SK-N-SH treated with all-trans-retinoic acid at 6 μM for 48 hours (cell line): ENCODE results near the gene CALY.

Experiments
- ATAC-seq: fragments of 200-7000 bp; cut with Tn5 transposase; 3 replicates; pipeline ENCODE4 v1.9.1; 2020; ENCODE audit warnings: mild to moderate bottlenecking, moderate library complexity
- BACH2 ChIP-seq: fragments of 250-450 bp; sonication (Bioruptor Pico); IDR thresholded peaks from 2 replicates; pipeline ENCODE4 v1.9.0; 2021; ENCODE audit warnings: mild to moderate bottlenecking, borderline replicate concordance
- CSDC2 ChIP-seq: fragments of 250-450 bp; sonication (Bioruptor Pico); IDR thresholded peaks from 2 replicates; pipeline ENCODE4 v1.5.0; 2020; ENCODE audit warnings: mild to moderate bottlenecking, moderate library complexity
- GLIS3 ChIP-seq: fragments of 250-450 bp; sonication (Bioruptor Pico); IDR thresholded peaks from 2 replicates; pipeline ENCODE4 v1.5.0; 2020; ENCODE audit warnings: mild to moderate bottlenecking, moderate library complexity
- ISL1 ChIP-seq: fragments of 250-450 bp; sonication (Bioruptor Pico); IDR thresholded peaks from 2 replicates; pipeline ENCODE4 v2.1.2; 2022; ENCODE audit warnings: mild to moderate bottlenecking, moderate library complexity
- PPARA ChIP-seq: fragments of 250-450 bp; sonication (Bioruptor Pico); IDR thresholded peaks from 2 replicates; pipeline ENCODE4 v1.5.0; 2020; ENCODE audit warnings: mild to moderate bottlenecking, borderline replicate concordance
- RARB ChIP-seq: fragments of 250-450 bp; sonication (Bioruptor Pico); IDR thresholded peaks from 2 replicates; pipeline ENCODE4 v1.8.0; 2021; ENCODE audit warnings: mild to moderate bottlenecking, moderate library complexity
- SNAI2 ChIP-seq: fragments of 250-450 bp; sonication (Bioruptor Pico); IDR thresholded peaks from 2 replicates; pipeline ENCODE4 v1.5.0; 2020; ENCODE audit warnings: mild to moderate bottlenecking, moderate library complexity
- TCF4 ChIP-seq: fragments of 250-450 bp; sonication (Bioruptor Pico); IDR thresholded peaks from 2 replicates; pipeline ENCODE4 v1.8.0; 2021; ENCODE audit warnings: mild to moderate bottlenecking, moderate library complexity, borderline replicate concordance
- TOX ChIP-seq: fragments of 250-450 bp; sonication (Bioruptor Pico); IDR thresholded peaks from 2 replicates; pipeline ENCODE4 v1.8.0; 2021; ENCODE audit warnings: mild to moderate bottlenecking, moderate library complexity, borderline replicate concordance
- ZC3H10 ChIP-seq: fragments of 250-450 bp; sonication (Bioruptor Pico); IDR thresholded peaks from 2 replicates; pipeline ENCODE4 v1.5.1; 2021; ENCODE audit warnings: mild to moderate bottlenecking, moderate library complexity
- ZFP30 ChIP-seq: fragments of 450-650 bp; formaldehyde crosslinking; IDR thresholded peaks from 2 replicates; pipeline ENCODE4 v1.5.0; 2022; ENCODE audit warnings: mild to moderate bottlenecking, moderate library complexity
- ZNF565 ChIP-seq: fragments of 450-650 bp; formaldehyde crosslinking; conservative IDR thresholded peaks from 2 replicates; pipeline ENCODE4 v1.5.0; 2020; ENCODE audit warnings: low read depth, mild to moderate bottlenecking, moderate library complexity
- ZNF70 ChIP-seq: fragments of 450-650 bp; formaldehyde crosslinking; IDR thresholded peaks from 2 replicates; pipeline ENCODE4 v1.5.0; 2020; ENCODE audit warnings: mild to moderate bottlenecking, moderate library complexity
- ZNF8 ChIP-seq: fragments of 450-650 bp; formaldehyde crosslinking; IDR thresholded peaks from 2 replicates; pipeline ENCODE4 v1.5.0; 2020; ENCODE audit warnings: mild to moderate bottlenecking, moderate library complexity
- TF ChIP-seq, protein P1 (sequence below): fragments of 250-450 bp; sonication (Bioruptor Pico); IDR thresholded peaks from 2 replicates; pipeline ENCODE4 v1.8.0; 2021; ENCODE audit warnings: low read depth, mild to moderate bottlenecking, moderate library complexity, borderline replicate concordance
- TF ChIP-seq, protein P2 (sequence below): fragments of 250-450 bp; sonication (Bioruptor Pico); IDR thresholded peaks from 2 replicates; pipeline ENCODE4 v1.5.0; 2020; ENCODE audit warnings: mild to moderate bottlenecking, moderate library complexity
- TF ChIP-seq, protein P3 (sequence below): fragments of 250-450 bp; sonication (Bioruptor Pico); IDR thresholded peaks from 2 replicates; pipeline ENCODE4 v1.5.1; 2020; ENCODE audit warnings: low read depth, mild to moderate bottlenecking, moderate library complexity
- TF ChIP-seq, protein P4 (sequence below): fragments of 250-450 bp; sonication (Bioruptor Pico); IDR thresholded peaks from 2 replicates; pipeline ENCODE4 v1.8.0; 2020; ENCODE audit warnings: mild to moderate bottlenecking, moderate library complexity, borderline replicate concordance
- TF ChIP-seq, protein P5 (sequence below): fragments of 250-450 bp; sonication (Bioruptor Pico); IDR thresholded peaks from 2 replicates; pipeline ENCODE4 v1.5.1; 2021; ENCODE audit warnings: mild to moderate bottlenecking, moderate library complexity

CALY gene

DNA sequence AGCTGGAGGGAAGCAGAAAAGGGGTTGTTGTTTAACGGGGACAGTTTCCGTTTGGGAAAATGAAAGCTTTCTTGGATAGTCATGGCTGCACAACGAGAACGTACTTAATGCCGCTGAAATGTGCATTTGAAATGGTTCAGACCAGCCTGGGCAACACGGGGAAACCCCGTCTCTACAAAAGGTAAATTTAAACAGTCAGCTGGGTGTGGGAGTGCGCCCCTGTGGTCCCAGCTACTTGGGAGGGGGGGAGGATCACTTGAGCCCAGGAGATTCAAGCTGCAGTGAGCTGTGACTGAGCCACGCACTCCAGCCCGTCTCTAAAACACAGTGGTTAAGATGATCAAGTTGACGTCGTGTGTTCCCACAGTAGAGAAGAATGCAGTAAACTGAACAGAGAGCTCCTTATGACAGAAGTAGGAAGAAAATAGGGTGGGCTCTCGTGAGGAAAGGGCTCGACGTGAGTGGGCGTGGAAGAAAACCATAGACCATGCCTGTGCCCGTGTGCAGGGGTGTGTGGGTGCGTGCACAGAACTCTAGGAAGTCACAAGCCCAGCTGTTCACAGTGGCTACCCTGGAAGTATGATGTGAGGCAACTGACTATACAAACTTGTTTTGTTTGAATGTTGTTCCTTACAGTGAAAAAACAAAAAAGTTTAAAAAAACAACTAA is 25.2 kb upstream of the CALY start:
- no peak for ATAC-seq
- TF ChIP-seq RARB (CRISPR knock-in tag), result no peak
- TF ChIP-seq, protein P1, sequence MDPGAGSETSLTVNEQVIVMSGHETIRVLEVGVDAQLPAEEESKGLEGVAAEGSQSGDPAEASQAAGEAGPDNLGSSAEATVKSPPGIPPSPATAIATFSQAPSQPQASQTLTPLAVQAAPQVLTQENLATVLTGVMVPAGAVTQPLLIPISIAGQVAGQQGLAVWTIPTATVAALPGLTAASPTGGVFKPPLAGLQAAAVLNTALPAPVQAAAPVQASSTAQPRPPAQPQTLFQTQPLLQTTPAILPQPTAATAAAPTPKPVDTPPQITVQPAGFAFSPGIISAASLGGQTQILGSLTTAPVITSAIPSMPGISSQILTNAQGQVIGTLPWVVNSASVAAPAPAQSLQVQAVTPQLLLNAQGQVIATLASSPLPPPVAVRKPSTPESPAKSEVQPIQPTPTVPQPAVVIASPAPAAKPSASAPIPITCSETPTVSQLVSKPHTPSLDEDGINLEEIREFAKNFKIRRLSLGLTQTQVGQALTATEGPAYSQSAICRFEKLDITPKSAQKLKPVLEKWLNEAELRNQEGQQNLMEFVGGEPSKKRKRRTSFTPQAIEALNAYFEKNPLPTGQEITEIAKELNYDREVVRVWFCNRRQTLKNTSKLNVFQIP (CRISPR knock-in tag), result no peak
- no peak for TF ChIP-seq ISL1 (CRISPR knock-in tag)
- TF ChIP-seq PPARA, result no peak
- TF ChIP-seq SNAI2 (CRISPR knock-in tag), result no peak
- TF ChIP-seq ZNF565 (CRISPR knock-in tag), result no peak
- no peak for TF ChIP-seq ZFP30 (CRISPR knock-in tag)
- no peak for TF ChIP-seq ZNF70
- no peak for TF ChIP-seq ZNF8 (CRISPR knock-in tag)
- no peak for TF ChIP-seq TCF4 (CRISPR knock-in tag)
- TF ChIP-seq ZC3H10 (CRISPR knock-in tag), result no peak
- TF ChIP-seq, protein P2, sequence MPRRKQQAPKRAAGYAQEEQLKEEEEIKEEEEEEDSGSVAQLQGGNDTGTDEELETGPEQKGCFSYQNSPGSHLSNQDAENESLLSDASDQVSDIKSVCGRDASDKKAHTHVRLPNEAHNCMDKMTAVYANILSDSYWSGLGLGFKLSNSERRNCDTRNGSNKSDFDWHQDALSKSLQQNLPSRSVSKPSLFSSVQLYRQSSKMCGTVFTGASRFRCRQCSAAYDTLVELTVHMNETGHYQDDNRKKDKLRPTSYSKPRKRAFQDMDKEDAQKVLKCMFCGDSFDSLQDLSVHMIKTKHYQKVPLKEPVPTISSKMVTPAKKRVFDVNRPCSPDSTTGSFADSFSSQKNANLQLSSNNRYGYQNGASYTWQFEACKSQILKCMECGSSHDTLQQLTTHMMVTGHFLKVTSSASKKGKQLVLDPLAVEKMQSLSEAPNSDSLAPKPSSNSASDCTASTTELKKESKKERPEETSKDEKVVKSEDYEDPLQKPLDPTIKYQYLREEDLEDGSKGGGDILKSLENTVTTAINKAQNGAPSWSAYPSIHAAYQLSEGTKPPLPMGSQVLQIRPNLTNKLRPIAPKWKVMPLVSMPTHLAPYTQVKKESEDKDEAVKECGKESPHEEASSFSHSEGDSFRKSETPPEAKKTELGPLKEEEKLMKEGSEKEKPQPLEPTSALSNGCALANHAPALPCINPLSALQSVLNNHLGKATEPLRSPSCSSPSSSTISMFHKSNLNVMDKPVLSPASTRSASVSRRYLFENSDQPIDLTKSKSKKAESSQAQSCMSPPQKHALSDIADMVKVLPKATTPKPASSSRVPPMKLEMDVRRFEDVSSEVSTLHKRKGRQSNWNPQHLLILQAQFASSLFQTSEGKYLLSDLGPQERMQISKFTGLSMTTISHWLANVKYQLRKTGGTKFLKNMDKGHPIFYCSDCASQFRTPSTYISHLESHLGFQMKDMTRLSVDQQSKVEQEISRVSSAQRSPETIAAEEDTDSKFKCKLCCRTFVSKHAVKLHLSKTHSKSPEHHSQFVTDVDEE (CRISPR knock-in tag), result no peak

DNA sequence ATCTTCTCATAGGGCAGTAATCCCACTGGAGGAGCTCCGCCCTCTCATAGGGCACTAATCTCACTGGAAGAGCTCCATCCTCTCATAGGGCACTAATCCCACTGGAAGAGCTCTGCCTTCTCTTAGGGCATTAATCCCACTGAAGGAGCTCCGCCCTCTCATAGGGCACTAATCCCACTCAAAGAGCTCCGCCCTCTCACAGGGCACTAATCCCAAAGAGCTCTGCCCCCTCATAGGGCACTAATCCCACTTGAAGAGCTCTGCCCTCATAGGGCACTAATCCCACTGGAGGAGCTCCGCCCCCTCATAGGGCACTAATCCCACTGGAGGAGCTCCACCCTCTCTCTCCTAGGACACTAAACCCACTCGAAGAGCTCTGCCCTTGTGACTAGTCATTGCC is 24.5 kb upstream of the CALY start:
- TF ChIP-seq, protein P1 (CRISPR knock-in tag), result no peak
- no peak for TF ChIP-seq ZNF70
- no peak for ATAC-seq

DNA sequence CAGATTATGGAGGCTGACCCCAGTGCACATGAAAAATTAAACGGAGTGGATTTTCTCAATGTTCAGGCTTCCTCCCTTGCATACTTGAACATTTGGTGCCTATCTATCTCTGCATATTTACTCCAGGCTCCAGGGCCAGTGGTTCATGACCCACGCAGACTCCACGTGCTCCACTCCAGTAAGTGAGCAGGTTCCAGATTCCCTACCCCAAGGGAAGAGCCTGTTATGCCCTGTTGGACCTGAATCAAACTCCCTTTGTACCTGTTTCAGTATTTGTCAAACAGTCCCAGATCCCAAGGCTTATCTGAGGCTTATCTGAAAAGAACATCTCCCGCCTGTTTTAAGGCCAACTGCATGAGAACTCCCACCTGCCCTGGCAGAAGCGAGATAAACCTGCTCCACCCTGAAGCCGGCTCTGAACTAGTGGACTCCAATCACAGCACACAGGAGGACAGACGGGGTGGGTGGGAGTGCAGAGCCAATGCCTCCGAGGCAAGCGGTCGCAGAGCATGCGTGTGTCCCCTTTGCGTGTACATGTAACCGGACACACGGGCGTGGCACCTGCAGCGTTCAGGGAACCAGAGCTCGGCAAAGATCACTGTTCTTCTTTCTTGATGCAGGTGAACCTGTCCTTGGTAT is 23.4 kb upstream of the CALY start:
- TF ChIP-seq, protein P3, sequence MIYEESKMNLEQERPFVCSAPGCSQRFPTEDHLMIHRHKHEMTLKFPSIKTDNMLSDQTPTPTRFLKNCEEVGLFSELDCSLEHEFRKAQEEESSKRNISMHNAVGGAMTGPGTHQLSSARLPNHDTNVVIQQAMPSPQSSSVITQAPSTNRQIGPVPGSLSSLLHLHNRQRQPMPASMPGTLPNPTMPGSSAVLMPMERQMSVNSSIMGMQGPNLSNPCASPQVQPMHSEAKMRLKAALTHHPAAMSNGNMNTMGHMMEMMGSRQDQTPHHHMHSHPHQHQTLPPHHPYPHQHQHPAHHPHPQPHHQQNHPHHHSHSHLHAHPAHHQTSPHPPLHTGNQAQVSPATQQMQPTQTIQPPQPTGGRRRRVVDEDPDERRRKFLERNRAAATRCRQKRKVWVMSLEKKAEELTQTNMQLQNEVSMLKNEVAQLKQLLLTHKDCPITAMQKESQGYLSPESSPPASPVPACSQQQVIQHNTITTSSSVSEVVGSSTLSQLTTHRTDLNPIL (CRISPR knock-in tag), result no peak
- TF ChIP-seq ZNF70 (no peak), TCF4 (CRISPR knock-in tag) (no peak), BACH2 (CRISPR knock-in tag) (no peak), ZC3H10 (CRISPR knock-in tag) (no peak), GLIS3 (CRISPR knock-in tag) (no peak), PPARA (no peak), TOX (CRISPR knock-in tag) (no peak), SNAI2 (CRISPR knock-in tag) (no peak), ZFP30 (CRISPR knock-in tag) (no peak), CSDC2 (no peak), ZNF8 (CRISPR knock-in tag) (no peak), RARB (CRISPR knock-in tag) (no peak), ZNF565 (CRISPR knock-in tag) (no peak)
- TF ChIP-seq, protein P2 (CRISPR knock-in tag), result no peak
- TF ChIP-seq, protein P4, sequence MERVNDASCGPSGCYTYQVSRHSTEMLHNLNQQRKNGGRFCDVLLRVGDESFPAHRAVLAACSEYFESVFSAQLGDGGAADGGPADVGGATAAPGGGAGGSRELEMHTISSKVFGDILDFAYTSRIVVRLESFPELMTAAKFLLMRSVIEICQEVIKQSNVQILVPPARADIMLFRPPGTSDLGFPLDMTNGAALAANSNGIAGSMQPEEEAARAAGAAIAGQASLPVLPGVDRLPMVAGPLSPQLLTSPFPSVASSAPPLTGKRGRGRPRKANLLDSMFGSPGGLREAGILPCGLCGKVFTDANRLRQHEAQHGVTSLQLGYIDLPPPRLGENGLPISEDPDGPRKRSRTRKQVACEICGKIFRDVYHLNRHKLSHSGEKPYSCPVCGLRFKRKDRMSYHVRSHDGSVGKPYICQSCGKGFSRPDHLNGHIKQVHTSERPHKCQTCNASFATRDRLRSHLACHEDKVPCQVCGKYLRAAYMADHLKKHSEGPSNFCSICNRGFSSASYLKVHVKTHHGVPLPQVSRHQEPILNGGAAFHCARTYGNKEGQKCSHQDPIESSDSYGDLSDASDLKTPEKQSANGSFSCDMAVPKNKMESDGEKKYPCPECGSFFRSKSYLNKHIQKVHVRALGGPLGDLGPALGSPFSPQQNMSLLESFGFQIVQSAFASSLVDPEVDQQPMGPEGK (CRISPR knock-in tag), result no peak
- TF ChIP-seq, protein P5, sequence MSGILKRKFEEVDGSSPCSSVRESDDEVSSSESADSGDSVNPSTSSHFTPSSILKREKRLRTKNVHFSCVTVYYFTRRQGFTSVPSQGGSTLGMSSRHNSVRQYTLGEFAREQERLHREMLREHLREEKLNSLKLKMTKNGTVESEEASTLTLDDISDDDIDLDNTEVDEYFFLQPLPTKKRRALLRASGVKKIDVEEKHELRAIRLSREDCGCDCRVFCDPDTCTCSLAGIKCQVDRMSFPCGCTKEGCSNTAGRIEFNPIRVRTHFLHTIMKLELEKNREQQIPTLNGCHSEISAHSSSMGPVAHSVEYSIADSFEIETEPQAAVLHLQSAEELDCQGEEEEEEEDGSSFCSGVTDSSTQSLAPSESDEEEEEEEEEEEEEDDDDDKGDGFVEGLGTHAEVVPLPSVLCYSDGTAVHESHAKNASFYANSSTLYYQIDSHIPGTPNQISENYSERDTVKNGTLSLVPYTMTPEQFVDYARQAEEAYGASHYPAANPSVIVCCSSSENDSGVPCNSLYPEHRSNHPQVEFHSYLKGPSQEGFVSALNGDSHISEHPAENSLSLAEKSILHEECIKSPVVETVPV (CRISPR knock-in tag), result no peak
- TF ChIP-seq, protein P1 (CRISPR knock-in tag), result no peak
- TF ChIP-seq, all 23 proteins: peak for 0
- no peak for ATAC-seq
